ENCODE data around the gene GLP1R. TPM values are rescaled to one million over a fixed set of nuclear protein-coding genes. Genes with fewer than 3 reads are reported as not detected.

The GLP1R gene
- total RNA-seq, 1 donor from 2014 or later: not detected

- Mint-ChIP-seq H3K4me1 (ENCODE audit: low read depth, unreplicated experiment) (no peaks in the 10 kb centered on the region), H3K4me3 (ENCODE audit: unreplicated experiment) (no peak overlapping the region), H3K9me3 (ENCODE audit: unreplicated experiment) (no peaks in the 10 kb centered on the region), H3K27me3 (ENCODE audit: unreplicated experiment) (peaks cover 8% of the 10 kb centered on the region), H3K36me3 (ENCODE audit: unreplicated experiment) (no peaks in the 10 kb centered on the region), H3K27ac (ENCODE audit: unreplicated experiment) (no peak overlapping the region)
- TF ChIP-seq CTCF (IDR thresholded peaks at IDR 0.05; ENCODE audit: partially characterized antibody, unreplicated experiment): no peak
- no peak for DNase-seq
Measured at GRCh38 chr6:39072830-39073229, 24.2 kb downstream of the GLP1R start.

GRCh38 chr6:39073471-39074355 lies 25.1 kb downstream of the GLP1R start:
- no peak for DNase-seq
- no peaks in the 10 kb centered on the region for H3K36me3 Mint-ChIP-seq (ENCODE audit: unreplicated experiment)
- no peaks in the 10 kb centered on the region for H3K9me3 Mint-ChIP-seq (ENCODE audit: unreplicated experiment)
- H3K27ac Mint-ChIP-seq (ENCODE audit: unreplicated experiment): no peak overlapping the region
- H3K4me3 Mint-ChIP-seq (ENCODE audit: unreplicated experiment): no peak overlapping the region
- H3K27me3 Mint-ChIP-seq (ENCODE audit: unreplicated experiment): peaks cover 8% of the 10 kb centered on the region
- H3K4me1 Mint-ChIP-seq (ENCODE audit: low read depth, unreplicated experiment): no peaks in the 10 kb centered on the region
- no peak for TF ChIP-seq CTCF (IDR thresholded peaks at IDR 0.05; ENCODE audit: partially characterized antibody, unreplicated experiment)

GRCh38 chr6:39074486-39074885 lies 25.9 kb downstream of the GLP1R start:
- Mint-ChIP-seq H3K4me1 (ENCODE audit: low read depth, unreplicated experiment) (no peaks in the 10 kb centered on the region), H3K4me3 (ENCODE audit: unreplicated experiment) (no peak overlapping the region), H3K27ac (ENCODE audit: unreplicated experiment) (no peak overlapping the region), H3K9me3 (ENCODE audit: unreplicated experiment) (no peaks in the 10 kb centered on the region), H3K27me3 (ENCODE audit: unreplicated experiment) (peaks cover 10% of the 10 kb centered on the region), H3K36me3 (ENCODE audit: unreplicated experiment) (no peaks in the 10 kb centered on the region)
- no peak for TF ChIP-seq CTCF (IDR thresholded peaks at IDR 0.05; ENCODE audit: partially characterized antibody, unreplicated experiment)
- no peak for DNase-seq

- H3K4me1 Mint-ChIP-seq (ENCODE audit: low read depth, unreplicated experiment): no peaks in the 10 kb centered on the region
- TF ChIP-seq CTCF (IDR thresholded peaks at IDR 0.05; ENCODE audit: partially characterized antibody, unreplicated experiment): no peak
Measured at GRCh38 chr6:39075010-39075686, 26.6 kb downstream of the GLP1R start.

More at GRCh38 chr6:39075010-39075686, 26.6 kb downstream of the GLP1R start:
- Mint-ChIP-seq H3K9me3 (ENCODE audit: unreplicated experiment) (no peaks in the 10 kb centered on the region), H3K27ac (ENCODE audit: unreplicated experiment) (no peak overlapping the region), H3K4me3 (ENCODE audit: unreplicated experiment) (no peak overlapping the region), H3K36me3 (ENCODE audit: unreplicated experiment) (no peaks in the 10 kb centered on the region), H3K27me3 (ENCODE audit: unreplicated experiment) (peaks cover 10% of the 10 kb centered on the region)
- no peak for DNase-seq

Measured in glutamatergic neuron (in vitro differentiated cells).